GM21723 (cell line): ENCODE results near the gene AQP5.

Source experiments
- ATAC-seq: cut with Tn5 transposase; IDR thresholded peaks from one replicate; pipeline ENCODE4 v1.9.1; 2021; ENCODE audit warnings: mild to moderate bottlenecking, moderate library complexity; ENCODE audit not compliant: unreplicated experiment

Gene AQP5

DNA sequence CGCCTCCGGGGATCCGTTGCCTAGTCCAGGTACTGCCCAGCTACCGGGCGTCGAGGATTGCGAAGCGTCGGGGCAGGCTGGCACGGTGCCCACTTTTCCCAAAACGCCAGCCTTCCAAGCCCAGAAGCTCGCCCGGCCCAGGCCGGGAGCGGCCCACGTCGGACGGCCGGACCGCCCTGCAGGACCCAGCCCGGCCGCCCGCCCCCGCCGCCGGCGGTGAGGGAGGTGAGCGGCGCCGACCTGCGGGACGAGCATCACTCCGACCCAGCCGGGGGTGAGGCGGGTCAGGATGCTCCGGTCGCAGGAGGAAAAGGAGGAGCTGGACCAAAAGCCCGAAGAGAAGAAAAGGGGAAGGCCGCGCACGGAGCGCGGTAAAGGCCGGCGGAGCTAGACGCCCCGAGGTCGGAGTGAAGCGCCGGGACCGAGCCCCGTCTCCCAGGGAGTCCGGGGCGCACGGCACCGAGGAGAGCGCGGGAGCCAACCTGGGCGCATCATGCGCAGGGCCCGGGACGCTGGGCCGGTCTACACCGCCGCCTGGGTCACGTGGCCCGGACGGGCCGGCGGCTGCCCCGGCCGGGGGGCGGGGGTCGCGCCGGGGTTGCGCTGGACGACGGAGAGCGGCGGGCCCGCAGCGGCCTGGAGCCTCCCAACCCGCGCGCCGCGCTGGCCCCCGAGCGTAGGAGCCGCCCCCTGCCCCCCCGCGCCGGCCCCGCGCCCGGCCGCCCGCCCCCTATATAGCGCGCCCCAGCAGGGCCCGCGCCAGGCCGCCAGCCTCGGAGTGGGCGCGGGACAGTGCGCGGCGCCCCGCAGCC, at the start of gene AQP5:
Gene AQP5, plus strand, starts transcription at position 762 of the 812 bp plus-strand sequence. CDS start 146 bp downstream, outside the sequence.
- no peak for ATAC-seq

DNA sequence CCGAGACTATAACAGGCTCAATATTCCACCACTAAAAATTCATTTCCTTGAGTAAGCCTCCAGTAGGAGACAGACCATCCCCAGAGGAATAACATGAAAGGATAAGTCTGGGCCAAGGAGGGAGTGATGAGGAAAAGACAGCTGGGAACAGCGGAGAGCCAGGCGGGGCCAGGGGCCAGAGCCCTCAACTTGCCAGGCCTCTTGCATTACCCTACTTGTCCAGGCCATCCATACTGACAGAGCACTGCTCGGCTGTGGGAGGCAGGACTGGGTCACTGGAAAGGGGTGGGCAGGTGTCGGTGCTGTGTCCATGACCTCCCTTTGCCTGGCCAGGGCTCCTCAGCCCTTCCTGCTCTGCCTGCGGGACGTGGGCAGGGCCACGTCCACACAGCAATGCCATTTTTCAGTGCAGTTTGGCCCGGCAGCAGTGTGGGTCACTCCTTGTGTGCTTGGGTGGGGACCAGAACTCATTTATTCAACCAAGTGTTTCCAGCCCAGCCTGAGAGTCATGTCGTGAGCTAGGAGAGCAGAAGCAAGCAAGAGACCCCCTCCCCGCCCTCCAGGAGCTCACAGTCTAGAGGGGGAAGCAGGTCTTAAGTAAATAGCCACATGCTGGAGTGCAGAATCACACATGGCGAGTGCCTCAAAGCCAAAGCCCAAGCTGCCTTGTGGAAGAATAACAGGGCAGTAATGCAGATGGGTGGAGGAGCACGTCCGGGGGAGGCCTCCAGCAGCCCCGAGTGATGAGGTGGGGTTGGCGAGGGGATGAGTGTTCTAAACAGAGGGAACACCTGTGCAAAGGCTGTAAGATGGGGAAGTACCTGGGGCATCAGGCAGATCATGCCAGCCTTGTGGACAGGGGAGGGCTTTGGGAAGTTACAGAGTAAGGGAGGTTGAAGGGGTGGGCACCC, 49.1 kb upstream of the AQP5 start:
- ATAC-seq = no peak

DNA sequence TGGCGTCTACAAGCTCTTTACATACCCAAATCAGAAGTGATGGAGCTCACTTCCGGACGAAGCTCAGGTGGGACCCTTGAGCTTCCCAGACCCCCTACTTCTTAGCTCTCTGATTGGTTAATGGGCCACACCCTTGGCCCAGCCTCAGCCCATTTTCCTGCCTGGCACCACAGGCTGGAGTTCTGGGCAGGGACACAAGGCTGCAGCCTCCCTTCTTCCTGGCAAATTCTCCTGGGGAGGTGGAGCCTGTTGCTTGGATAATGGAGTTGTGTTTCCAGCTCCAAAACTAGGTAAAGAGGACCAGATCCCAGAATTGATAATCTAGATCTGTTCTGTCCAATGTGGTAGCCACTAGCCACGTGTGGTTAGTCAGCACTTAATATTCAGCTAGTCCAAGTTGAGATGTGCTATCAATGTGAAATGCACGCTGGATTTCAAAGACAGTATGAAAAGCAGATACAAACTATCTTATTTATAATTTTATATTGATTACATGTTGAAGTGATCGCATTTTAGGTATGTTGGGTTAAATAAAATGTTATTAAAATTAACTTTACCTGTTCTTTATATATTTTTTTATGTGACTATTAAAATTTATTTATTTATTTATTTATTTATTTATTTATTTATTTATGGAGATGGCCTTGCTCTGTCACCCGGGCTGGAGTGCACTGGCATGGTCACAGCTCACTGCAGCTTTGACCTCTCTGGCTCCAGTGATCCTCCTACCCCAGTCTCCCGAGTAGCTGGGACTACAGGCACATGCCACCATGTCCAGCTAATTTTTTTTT, 45.3 kb upstream of the AQP5 start:
- ATAC-seq = no peak

DNA sequence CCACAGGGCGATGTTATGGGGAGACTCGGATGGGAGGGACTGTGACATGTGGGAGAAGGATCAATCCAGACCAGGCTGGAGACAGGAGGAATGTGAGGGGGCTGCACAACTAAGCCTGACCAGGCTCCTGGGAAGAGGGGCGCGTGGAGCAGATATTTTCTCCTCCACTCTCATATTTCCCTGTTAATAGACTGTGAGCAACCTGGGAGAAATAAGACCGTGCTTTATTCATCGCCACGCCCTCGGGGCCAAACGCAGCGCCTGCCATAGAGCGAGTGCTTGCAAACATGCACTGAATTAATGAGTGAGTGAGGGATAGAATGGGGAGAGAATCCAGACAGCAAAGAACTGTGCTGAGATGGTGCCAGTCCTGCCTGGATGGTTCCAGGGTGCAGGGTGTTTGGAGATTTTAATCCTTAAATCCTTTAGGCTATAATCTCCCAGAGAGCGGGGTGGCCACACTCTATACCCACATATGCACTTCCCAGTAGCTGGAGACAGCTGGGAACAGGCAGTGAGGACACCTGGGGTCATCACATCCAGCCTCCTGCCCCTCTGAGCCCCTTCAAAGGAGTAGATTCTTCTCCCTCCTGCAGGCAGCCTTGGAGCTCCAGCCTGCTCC, 44.4 kb upstream of the AQP5 start:
- ATAC-seq = no peak

DNA sequence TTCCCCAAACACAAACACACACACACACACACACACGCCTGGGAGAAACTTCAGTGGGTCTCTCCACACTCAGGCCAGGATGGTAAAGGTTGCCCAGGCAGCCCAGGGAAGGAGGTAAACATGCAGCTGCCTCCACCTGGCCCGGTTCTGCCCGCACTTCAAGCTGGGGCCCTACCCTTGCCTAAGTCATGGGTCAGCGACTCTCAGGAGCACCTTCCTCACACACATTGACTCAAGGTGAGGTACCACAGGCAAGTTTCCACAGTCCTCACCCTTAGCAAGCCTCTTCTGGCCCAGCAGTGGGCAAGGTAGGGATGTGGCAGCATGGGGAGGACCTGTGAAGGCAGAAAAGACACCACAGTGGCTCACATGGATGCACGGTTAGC, 43.9 kb upstream of the AQP5 start:
- ATAC-seq = no peak

DNA sequence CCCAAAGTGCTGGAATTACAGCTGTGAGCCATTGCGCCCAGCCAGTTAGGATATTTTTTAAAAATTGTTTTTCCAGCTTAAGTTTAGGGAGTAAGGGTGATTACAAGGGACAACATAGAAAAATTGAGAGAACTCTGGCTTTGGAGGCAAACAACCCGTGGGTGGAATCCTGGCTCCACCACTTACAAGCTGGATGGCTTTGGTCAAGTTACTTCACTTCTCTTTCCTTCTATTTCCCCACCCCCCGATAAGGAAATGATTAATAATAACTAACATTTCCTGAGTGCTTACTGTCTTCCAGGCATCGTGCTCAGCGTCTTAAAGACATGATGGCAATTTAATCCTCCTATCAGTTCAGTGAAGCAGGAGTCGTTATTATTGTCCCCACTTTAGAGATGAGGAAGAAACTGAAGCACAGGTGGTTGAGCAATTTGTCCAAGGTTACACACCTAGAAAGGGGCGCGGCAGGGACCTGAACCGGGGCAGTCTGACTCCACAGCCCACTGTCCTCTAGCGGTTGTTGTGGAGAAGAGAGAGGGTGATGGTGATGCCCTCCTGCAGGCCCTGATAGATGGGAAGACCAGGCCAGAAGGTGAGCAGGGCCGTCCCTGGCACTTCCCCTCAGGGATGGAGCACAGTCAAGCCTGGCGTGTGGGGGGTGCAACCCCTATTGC, 41.3 kb upstream of the AQP5 start:
- no peak for ATAC-seq

DNA sequence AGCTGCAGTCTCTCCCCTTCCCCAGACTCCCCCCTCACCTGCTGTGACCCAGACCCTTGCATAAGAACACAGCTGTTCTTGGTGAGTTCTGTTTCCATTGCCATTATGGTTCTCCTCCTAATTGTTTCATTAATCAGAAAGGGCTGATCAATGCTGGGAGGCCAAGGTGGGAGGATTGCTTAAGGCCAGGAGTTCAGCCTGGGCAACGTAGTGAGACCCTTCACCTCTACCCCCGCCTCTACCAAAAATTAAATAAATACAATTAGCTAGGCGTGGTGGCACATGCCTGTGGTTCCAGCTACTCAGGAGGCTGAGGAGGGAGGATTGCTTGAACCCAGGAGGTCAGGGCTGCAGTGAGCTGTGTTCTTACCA, 40.8 kb upstream of the AQP5 start:
- ATAC-seq = no peak

DNA sequence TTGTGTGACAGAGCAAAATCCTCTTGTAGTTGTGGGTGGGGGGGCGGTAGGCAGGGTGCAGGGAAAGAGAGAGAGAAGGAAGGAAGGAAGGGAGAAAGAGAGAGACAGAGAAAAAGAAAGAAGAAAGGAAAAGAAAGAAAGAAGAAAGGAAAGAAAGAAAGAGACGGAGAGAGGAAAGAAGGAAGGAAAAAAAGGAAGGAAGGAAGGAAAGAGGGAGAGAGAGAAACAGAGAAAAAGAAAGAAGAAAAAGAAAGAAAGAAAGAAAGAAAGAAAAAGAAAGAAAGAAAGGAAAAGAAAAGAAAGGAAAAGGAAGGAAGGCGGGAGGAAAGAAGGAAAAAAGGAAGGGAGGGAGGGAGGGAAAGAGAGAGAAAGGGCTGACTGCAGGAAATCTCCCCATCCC, 40.4 kb upstream of the AQP5 start:
- ATAC-seq = no peak

DNA sequence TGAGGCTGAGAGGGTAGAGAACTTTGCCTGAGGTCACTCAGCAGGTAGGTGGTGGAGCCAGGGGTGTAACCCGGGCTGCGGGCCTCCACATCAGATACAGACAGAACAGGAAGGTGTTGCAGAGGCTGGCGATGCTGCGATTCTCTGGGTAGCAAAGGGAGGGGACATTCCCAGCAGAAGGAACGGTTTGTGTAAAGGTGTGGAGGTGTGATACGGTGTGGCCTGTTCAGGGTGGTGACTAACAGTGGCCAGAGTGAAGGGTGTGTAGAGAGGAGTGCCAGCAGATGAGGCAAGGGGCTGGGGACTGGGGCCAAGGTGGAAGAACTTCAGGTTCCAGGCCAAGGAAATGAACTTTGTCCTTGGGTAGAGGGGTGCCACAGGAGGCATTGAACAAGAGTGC, 39.7 kb upstream of the AQP5 start:
- no peak for ATAC-seq

DNA sequence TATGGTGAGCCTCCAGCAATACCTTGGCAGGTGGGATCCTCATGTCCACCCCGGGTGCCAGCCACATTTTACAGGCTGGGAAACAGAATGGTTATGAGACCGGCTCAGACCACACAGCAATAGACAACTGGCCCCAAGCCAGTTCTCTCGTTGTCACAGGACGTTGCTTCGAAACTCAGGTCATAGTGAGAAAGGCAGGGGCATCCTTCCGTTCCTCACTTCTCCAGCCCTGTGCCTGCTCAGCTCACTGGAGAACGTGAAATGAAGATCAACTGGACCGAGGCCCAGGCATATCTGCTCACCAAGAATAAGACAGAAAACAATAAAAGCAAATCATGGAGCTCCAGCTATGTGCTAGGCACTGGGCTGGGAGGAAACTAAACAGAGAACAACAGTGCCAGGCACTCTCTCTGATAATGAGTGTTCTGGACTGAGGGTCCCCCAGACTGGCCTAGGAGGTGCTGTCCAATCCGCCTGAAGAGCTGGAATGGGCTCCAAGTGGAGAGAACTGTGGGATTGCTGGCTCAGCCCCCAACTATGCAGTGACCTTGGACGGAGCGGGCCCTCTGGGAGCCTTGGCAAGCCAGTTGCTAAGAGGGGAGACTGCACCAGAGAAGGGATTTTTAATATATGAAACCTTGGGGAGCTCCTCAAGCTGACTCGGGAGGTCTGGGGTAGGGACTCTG, 39.2 kb upstream of the AQP5 start:
- no peak for ATAC-seq

DNA sequence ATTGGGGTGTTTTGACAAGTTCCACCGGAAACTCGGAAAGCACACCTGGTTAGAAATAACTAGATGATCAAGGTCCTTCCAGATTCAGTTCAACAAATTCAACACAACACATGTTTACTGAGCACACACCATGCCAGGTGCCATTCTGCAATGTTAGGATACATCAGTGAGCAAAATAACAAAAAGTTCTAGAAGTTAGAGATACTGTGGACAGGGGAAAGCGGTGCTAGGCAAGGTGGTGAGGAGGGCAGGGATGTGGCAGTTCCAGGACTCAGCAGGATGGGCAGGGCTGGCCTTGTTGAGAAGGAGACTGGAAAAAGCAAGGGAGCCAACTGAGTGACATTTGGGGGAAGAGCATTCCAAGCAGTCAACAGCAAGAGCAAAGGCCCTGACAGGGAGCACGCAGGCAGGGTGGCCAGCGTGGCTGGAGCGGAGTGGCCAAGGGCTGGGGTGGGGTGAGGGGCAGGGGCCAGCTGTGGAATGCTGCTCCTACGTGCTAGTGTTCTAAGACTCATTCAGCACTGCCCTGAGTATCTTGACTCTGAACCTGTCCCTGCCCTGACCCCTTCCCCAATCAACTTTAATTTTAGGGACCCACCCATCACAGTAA, 38.5 kb upstream of the AQP5 start:
- ATAC-seq = no peak

DNA sequence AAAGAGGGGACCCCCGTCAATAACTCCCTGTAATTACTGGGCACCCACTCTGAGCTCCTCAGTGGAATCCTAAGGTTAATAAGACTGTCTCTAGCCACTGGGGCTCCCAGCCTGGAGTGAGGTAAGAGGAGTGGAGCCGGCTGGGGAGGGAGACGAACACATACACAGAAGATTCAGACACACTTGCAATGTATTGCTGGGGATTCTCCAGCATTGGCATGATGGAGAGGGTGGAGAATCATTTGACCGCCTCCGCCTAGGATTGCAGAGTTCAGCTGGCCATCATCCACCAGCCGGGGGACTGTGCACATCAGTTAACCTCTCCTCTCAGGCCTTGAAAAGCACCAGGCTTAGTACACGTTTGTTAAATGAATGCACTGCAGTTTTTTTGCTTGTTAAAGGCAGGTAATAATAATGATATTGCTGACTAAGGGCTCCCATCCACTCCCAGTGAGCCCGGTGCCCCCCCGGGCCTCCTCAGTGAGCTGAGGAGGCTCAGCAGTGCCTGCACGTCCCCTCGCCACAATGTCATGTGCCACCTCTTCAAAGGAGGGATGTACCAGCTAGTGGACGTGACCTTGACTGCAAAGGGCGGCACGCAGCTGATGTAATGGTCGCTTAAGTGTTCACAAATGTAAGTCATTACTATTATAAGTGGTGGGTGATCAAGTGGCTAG, 37.7 kb upstream of the AQP5 start:
- no peak for ATAC-seq

DNA sequence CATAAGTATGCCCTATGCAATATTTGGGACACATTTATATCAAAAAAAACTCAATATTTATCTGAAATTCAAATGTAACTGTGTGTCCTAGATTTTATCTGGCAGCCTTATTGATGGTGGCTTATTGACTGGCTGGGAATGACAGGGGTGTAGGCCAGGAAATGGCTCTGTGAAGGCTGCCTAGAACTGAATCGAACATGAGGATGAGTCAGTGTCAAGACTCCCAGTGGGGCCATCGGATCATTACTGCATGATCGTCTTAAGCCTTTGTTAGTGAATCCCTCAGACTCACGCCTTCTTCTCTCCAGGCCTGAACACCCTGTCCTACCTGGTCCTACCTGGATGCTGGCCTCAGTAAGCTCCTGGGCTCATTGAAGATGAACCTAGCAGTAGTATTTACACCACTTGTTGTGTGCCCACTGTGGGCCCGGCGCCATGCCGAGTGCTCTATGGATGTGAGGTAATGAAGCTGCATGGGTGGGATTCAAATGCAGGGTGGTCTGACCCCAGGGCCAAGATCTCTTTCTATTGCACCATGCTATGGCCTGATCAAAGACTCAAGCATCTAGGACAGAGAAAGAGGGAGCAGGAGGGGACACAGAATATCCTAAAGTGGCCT, 36.9 kb upstream of the AQP5 start:
- ATAC-seq = no peak

DNA sequence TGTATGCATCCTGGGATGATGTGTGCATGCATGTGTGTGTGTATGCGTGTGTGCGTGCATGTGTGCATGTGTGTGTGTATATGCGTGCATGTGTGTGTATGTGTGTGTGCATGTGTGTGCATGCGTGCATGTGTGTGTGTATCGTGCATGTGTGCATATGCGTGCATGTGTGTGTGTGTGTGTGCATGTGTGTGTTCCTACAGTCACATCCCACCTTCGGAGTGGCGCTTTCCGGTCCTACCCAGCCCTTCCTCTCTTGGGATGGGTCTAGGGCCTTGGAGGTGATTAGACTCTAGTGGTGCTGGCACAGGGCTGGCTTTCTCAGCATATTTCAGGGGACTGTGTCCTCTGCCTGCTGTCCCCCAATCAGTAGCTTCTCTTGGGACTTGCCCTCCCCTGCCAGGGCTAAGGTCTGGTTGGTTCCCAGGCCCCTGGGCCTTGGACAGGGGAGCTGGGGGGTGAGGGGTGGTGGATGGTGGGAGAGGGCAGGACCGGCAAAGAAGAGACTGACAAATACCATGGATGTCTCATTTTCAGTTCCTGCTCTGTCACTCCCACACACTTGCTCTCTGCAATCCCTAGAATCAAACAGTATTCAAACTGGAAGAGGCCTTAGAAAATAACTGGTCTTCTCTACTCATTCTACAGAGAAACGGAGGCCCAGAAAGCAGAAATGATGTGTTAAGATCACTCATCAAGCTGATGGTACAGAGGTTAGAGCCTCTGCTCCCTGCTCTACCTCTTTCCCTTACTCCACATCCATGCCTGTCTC, 36.1 kb upstream of the AQP5 start:
- ATAC-seq = no peak

DNA sequence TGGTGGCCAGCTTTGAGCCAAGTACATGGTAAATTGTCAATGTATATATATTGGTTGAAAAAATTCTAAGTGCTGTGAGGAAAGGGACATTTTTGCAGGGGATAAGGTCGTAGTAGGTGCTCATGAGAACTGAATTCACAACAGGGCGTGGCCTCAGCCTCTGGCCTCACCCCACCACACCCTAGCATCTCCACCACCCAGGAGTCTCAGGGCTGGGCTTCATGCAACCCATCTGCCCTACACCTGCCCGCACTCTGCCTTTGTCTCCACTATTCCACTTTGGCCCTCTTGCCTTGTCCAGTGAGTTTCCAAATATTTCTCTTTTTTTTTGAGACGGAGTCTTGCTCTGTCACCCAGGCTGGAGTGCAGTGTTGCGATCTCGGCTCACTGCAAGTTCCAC, 33.2 kb upstream of the AQP5 start:
- ATAC-seq = no peak

DNA sequence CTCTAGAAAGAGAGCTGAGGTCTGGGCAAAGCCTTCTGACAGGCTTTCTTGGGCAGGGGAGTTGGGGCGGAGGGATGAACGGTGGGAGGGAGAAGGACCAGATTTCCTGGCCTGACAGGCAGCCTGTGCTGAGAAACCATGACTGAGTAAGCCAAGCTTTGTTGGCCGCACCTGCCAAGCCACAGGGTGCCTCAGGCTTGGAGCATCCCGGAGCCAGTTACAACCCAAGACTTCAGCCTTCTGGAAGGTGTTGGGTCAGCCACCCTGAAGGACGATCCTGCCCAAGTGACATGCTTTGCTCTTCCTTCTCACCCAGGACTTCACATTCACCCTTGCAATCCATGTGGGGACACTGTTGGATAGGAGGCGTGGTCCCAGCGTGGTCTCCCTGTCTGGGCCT, 32.1 kb upstream of the AQP5 start:
- no peak for ATAC-seq

DNA sequence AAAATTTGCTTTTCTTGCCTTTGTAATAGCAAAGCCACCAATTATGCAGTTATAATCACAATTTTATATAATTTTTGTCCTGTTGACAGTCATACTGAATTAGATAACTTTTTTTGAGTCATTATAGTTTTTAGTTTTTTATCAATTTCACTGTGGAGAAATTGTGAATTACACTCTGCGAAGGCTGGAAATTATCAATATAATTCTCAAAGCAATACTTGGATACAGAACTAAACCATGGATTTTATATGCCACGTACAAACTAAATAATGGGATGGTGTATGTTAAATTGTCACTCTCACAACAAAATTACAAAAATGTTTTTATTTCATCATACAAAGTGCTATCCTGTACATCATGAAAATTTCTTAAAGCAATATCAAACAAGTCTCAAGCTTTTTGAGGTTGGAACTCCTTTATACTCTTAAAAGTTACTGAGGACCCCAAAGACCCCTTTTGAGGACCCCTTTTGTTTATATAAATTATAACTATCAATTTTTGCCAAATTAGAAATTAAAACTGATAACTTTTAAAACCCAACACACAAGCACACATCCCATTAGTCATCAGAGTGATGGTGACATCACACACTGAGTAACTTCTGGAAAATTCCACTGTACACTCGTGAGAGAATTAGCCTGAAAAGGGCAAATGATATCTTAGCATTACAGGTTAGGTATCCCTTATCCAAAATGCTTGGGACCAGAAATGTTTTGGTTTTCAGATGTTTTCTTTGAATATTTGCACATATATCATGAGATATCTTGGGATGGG, 31.0 kb upstream of the AQP5 start:
- ATAC-seq = no peak
